DND-41 (cell line): Measurements from ENCODE around the gene BICC1.

Experiments used
- ATAC-seq: fragments of 200-7000 bp; cut with Tn5 transposase; 3 replicates; pipeline ENCODE4 v1.9.1; 2021; ENCODE audit warnings: low read depth; ENCODE audit not compliant: insufficient read depth
- DNase-seq: peaks from one replicate; pipeline ENCODE4 v3.0.0-alpha.2; 2020
- H2AFZ ChIP-seq: 2 replicates; pipeline ENCODE4 v1.6.0; 2012; ENCODE audit warnings: low read depth, low read length
- H3K27ac ChIP-seq: 2 replicates; pipeline ENCODE4 v1.5.1; 2012; ENCODE audit warnings: low read length, inconsistent platforms
- H3K27me3 ChIP-seq: fragments of 200-600 bp; sonication (generic); 2 replicates; pipeline ENCODE4 v1.6.0; 2012; ENCODE audit warnings: low read length, mild to moderate bottlenecking, inconsistent platforms; ENCODE audit not compliant: insufficient read depth, poor library complexity
- H3K36me3 ChIP-seq: 2 replicates; pipeline ENCODE4 v1.5.1; 2012; ENCODE audit warnings: low read length, inconsistent platforms; ENCODE audit not compliant: insufficient read depth
- H3K4me1 ChIP-seq: 2 replicates; pipeline ENCODE4 v1.5.1; 2012; ENCODE audit warnings: mild to moderate bottlenecking, low read length; ENCODE audit not compliant: insufficient read depth
- H3K4me2 ChIP-seq: 2 replicates; pipeline ENCODE4 v1.6.0; 2012; ENCODE audit warnings: mild to moderate bottlenecking, moderate library complexity, low read length, inconsistent platforms; ENCODE audit not compliant: insufficient read depth
- H3K4me3 ChIP-seq, 2 experiments: fragments of 200-600 bp in 1 of 2; shearing (Covaris generic) in 1 of 2; 2 replicates each; pipeline ENCODE4 v1.5.1; 2012 to 2016; ENCODE audit warnings: inconsistent platforms in 2 of 2, low read length in 2 of 2, mild to moderate bottlenecking in 2 of 2, low read depth in 1 of 2, moderate library complexity in 1 of 2
- H3K79me2 ChIP-seq: 2 replicates; pipeline ENCODE4 v1.6.0; 2012; ENCODE audit warnings: low read length, inconsistent platforms; ENCODE audit not compliant: insufficient read depth
- H3K9ac ChIP-seq: 2 replicates; pipeline ENCODE4 v1.6.0; 2012; ENCODE audit warnings: low read depth, mild to moderate bottlenecking, inconsistent platforms, low read length, moderate library complexity
- H3K9me3 ChIP-seq: 2 replicates; pipeline ENCODE4 v1.5.1; 2012; ENCODE audit warnings: low read length, moderate library complexity, mild to moderate bottlenecking, inconsistent platforms; ENCODE audit not compliant: insufficient read depth, severe bottlenecking
- H4K20me1 ChIP-seq: 2 replicates; pipeline ENCODE4 v1.6.0; 2012; ENCODE audit warnings: low read length; ENCODE audit not compliant: insufficient read depth
- EZH2 ChIP-seq: IDR thresholded peaks from 3 replicates; pipeline ENCODE4 v1.6.1; 2012; ENCODE audit warnings: borderline replicate concordance, low read depth, mild to moderate bottlenecking, moderate library complexity, low read length, inconsistent platforms; ENCODE audit not compliant: severe bottlenecking
- TF ChIP-seq, protein P1 (sequence below): IDR thresholded peaks from 2 replicates; pipeline ENCODE4 v1.5.1; 2012; ENCODE audit warnings: borderline replicate concordance, low read length, moderate library complexity, mild to moderate bottlenecking; ENCODE audit not compliant: poor library complexity, severe bottlenecking; ENCODE audit errors: extremely low read depth

Gene BICC1

GRCh38 chr10:58667658-58668310 lies 155.1 kb downstream of the BICC1 start:
- no peak overlapping the region for H3K9ac ChIP-seq
- H3K36me3 ChIP-seq: no peaks in the 10 kb centered on the region
- H3K9me3 ChIP-seq: peaks cover 5% of the 10 kb centered on the region
- TF ChIP-seq EZH2: no peak
- TF ChIP-seq, protein P1, sequence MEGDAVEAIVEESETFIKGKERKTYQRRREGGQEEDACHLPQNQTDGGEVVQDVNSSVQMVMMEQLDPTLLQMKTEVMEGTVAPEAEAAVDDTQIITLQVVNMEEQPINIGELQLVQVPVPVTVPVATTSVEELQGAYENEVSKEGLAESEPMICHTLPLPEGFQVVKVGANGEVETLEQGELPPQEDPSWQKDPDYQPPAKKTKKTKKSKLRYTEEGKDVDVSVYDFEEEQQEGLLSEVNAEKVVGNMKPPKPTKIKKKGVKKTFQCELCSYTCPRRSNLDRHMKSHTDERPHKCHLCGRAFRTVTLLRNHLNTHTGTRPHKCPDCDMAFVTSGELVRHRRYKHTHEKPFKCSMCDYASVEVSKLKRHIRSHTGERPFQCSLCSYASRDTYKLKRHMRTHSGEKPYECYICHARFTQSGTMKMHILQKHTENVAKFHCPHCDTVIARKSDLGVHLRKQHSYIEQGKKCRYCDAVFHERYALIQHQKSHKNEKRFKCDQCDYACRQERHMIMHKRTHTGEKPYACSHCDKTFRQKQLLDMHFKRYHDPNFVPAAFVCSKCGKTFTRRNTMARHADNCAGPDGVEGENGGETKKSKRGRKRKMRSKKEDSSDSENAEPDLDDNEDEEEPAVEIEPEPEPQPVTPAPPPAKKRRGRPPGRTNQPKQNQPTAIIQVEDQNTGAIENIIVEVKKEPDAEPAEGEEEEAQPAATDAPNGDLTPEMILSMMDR: no peak
- no peaks in the 10 kb centered on the region for H4K20me1 ChIP-seq
- H3K79me2 ChIP-seq: no peaks in the 10 kb centered on the region
- H3K27ac ChIP-seq: no peak overlapping the region
- H3K4me2 ChIP-seq: no peak overlapping the region
- no peak for ATAC-seq
- DNase-seq: no peak
- no peak overlapping the region for H3K4me3 ChIP-seq
- H2AFZ ChIP-seq: no peak overlapping the region
- no peaks in the 10 kb centered on the region for H3K27me3 ChIP-seq
- H3K4me1 ChIP-seq: no peaks in the 10 kb centered on the region

- no peak for DNase-seq
- Histone ChIP-seq H3K27ac (no peak overlapping the region), H3K36me3 (no peaks in the 10 kb centered on the region), H3K27me3 (no peaks in the 10 kb centered on the region), H2AFZ (no peak overlapping the region), H3K9ac (no peak overlapping the region), H3K4me3 (no peak overlapping the region), H4K20me1 (no peaks in the 10 kb centered on the region), H3K79me2 (no peaks in the 10 kb centered on the region), H3K9me3 (no peaks in the 10 kb centered on the region), H3K4me2 (no peak overlapping the region), H3K4me1 (no peaks in the 10 kb centered on the region)
- no peak for TF ChIP-seq EZH2
- TF ChIP-seq, protein P1: no peak
- ATAC-seq: no peak
Observed at GRCh38 chr10:58672845-58673244, 160.2 kb downstream of the BICC1 start.

DNA sequence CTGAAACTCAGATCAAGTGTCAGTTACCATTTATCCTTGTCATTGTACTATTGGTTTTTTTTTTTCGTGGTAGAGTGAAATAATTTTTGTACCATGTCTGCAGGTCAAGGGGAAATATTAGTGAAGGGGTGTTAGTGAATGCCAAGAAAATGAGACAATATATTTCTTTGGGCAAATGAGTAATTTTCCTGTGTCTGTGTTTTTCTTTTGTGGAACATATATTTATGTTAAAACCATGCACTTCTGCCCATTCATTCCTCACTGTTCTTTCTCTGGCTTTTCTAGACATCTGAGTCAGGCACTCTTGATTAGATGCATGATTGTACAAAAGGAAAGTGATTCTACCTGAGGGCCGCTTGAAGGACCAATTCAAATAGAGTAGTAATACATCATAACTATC lies 161.6 kb downstream of the BICC1 start:
- TF ChIP-seq EZH2: no peak
- TF ChIP-seq, protein P1: no peak
- no peaks in the 10 kb centered on the region for H3K36me3 ChIP-seq
- H3K9ac ChIP-seq: no peak overlapping the region
- no peak overlapping the region for H3K4me3 ChIP-seq
- no peaks in the 10 kb centered on the region for H3K79me2 ChIP-seq
- H3K4me2 ChIP-seq: no peak overlapping the region
- ATAC-seq (no peak), DNase-seq (no peak)
- H3K4me1 ChIP-seq: no peaks in the 10 kb centered on the region
- H4K20me1 ChIP-seq: no peaks in the 10 kb centered on the region
- H2AFZ ChIP-seq: no peak overlapping the region
- H3K9me3 ChIP-seq: no peaks in the 10 kb centered on the region
- H3K27me3 ChIP-seq: no peaks in the 10 kb centered on the region
- H3K27ac ChIP-seq: no peak overlapping the region

DNA sequence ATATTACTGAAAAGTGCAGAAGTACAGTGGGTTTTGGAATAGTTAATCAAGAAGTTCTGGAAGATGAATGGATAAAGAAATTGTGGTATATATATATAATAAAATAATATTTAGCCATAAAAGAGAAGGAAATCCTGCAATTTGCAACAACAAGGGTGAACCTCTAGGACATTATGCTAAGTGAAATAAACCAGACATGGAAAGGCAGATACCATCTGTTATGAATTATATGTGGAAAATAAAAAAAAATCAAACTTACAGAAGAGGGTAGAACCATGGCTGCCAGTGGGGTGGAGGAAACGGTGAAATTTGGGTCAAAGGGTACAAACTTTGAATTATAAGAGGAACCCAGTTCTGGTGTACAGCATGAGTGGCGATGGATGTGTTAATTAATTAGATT lies 162.6 kb downstream of the BICC1 start:
- H3K27ac ChIP-seq: no peak overlapping the region
- no peaks in the 10 kb centered on the region for H3K4me1 ChIP-seq
- DNase-seq (no peak), ATAC-seq (no peak)
- no peak overlapping the region for H2AFZ ChIP-seq
- no peaks in the 10 kb centered on the region for H3K79me2 ChIP-seq
- no peak overlapping the region for H3K9ac ChIP-seq
- no peaks in the 10 kb centered on the region for H3K27me3 ChIP-seq
- no peaks in the 10 kb centered on the region for H3K36me3 ChIP-seq
- no peaks in the 10 kb centered on the region for H4K20me1 ChIP-seq
- H3K4me2 ChIP-seq: no peak overlapping the region
- no peaks in the 10 kb centered on the region for H3K9me3 ChIP-seq
- no peak overlapping the region for H3K4me3 ChIP-seq
- TF ChIP-seq EZH2: no peak
- TF ChIP-seq, protein P1: no peak
